Transverse colon (tissue), 4 donors: Measurements from ENCODE around the gene PTBP3. TPM values are rescaled to one million over a fixed set of nuclear protein-coding genes. Genes with fewer than 3 reads are reported as not detected.

Experiments
- DNase-seq: peaks from one replicate; pipeline ENCODE4 v3.0.0-alpha.2; 2019
- H3K27ac ChIP-seq, 4 donors: fragments of 200-600 bp; sonication (generic); 2 replicates each; pipeline ENCODE4 v1.5.1; 2016 to 2018; ENCODE audit warnings: inconsistent platforms in 4 of 4
- H3K27me3 ChIP-seq: fragments of 200-600 bp; sonication (generic); 2 replicates; pipeline ENCODE4 v1.5.1; 2017; ENCODE audit warnings: inconsistent platforms
- H3K36me3 ChIP-seq, 4 donors: fragments of 200-600 bp; sonication (generic); 2 replicates each; pipeline ENCODE4 v1.5.1; 2017 to 2019; ENCODE audit warnings: inconsistent platforms in 4 of 4
- H3K4me1 ChIP-seq, 4 donors: fragments of 200-600 bp; sonication (generic); 2 replicates each; pipeline ENCODE4 v1.5.1; 2017 to 2020; ENCODE audit warnings: inconsistent platforms in 4 of 4
- H3K4me3 ChIP-seq, 4 donors: fragments of 200-600 bp; sonication (generic); 1 replicate in 1 of 4; 2 replicates in 3 of 4; pipeline versions ENCODE4 v1.5.1 to v1.6.1; 2017 to 2019; ENCODE audit warnings: inconsistent platforms in 4 of 4
- H3K9me3 ChIP-seq, 2 donors: fragments of 200-600 bp; sonication (generic); 2 replicates each; pipeline ENCODE4 v1.5.1; 2017 to 2019; ENCODE audit warnings: inconsistent platforms in 2 of 2
- CTCF ChIP-seq, 5 experiments: fragments of 200-600 bp in 3 of 5; fragments of 450-650 bp in 2 of 5; sonication (generic) in 3 of 5; IDR thresholded peaks; 1 replicate in 2 of 5; 2 replicates in 3 of 5; pipeline ENCODE4 v1.5.1; 2016 to 2017; ENCODE audit warnings: antibody characterized with exemption in 5 of 5, inconsistent platforms in 3 of 5, mild to moderate bottlenecking in 2 of 5, moderate library complexity in 1 of 5
- EP300 ChIP-seq: sonication (generic); formaldehyde crosslinking; IDR thresholded peaks from one replicate; pipeline ENCODE4 v1.6.1; 2017; ENCODE audit warnings: antibody characterized with exemption, low read depth
- POLR2A ChIP-seq: fragments of 450-650 bp; IDR thresholded peaks from one replicate; pipeline ENCODE4 v1.6.1; 2016; ENCODE audit warnings: antibody characterized with exemption, mild to moderate bottlenecking, moderate library complexity
- POLR2AphosphoS5 ChIP-seq, 3 donors: sonication (generic); formaldehyde crosslinking; IDR thresholded peaks; one replicate each; pipeline ENCODE4 v1.6.1; 2016; ENCODE audit warnings: antibody characterized with exemption in 3 of 3
- WGBS, 2 donors: methylation state at CpG; one replicate each; pipeline ENCODE4 v1.1.5; 2018; ENCODE audit warnings: low coverage in 1 of 2; 5-methylcytosine and 5-hydroxymethylcytosine counted together
- in situ Hi-C, 4 donors: fragments of 200-750 bp; cut with MboI; loops; one replicate each; pipeline versions ENCODE4 v1.15.0 to v1.15.1; 2017; ENCODE audit warnings: low sequenced_read_pairs in 3 of 4, low pct_ligation_motif_present in 1 of 4, low pct_unique_long_range_greater_than_20kb in 1 of 4
- intact Hi-C: fragments of 100-400 bp; cut with DNase I; formaldehyde crosslinking; loops from one replicate; pipeline ENCODE4 v1.15.1; 2023; ENCODE audit warnings: low total_unique reads
- total RNA-seq, 4 donors: library from RNA; depleted of rRNA; stranded (reverse); fragments of >200 nt; gene quantifications; one replicate each; pipeline ENCODE4 v1.1.0, GENCODE V29; 2016

Gene PTBP3
- total RNA-seq, 4 donors from 2014 or later = 25.3 to 96.9 (median 54.7) TPM

GRCh38 chr9:112174222-112174964, 159.0 kb downstream of the PTBP3 start:
- intact Hi-C loops = no loop called here
- H3K36me3 ChIP-seq = no peaks in the 10 kb centered on the region
- 2 to 6% methylated on average over 9 to 32 of the region's 42 CpGs for WGBS, 2 donors
- H3K27me3 ChIP-seq = no peaks in the 10 kb centered on the region
- in situ Hi-C loops = no loop called here
- TF ChIP-seq CTCF (IDR thresholded peaks at IDR 0.05) (no peak), POLR2AphosphoS5 (IDR thresholded peaks at IDR 0.05) (peak in 2 of 3 donors; percentile 31 to 41)
- peaks cover 6 to 67% (median 40%) of the 10 kb centered on the region in 4 donors for H3K4me1 ChIP-seq
- peak overlapping the region; percentile 56 to 74 (median 66) for H3K4me3 ChIP-seq
- H3K27ac ChIP-seq = peak overlapping the region; percentile 85 to 92 (median 90)
- H3K9me3 ChIP-seq = no peaks in the 10 kb centered on the region
- peak; percentile 87 for DNase-seq

GRCh38 chr9:112173489-112174221, 159.8 kb downstream of the PTBP3 start:
- H3K4me3 ChIP-seq = peak overlapping the region in 1 of 4 donors; percentile 74
- in situ Hi-C loops = no loop called here
- peak; percentile 42 for DNase-seq
- no peaks in the 10 kb centered on the region for H3K36me3 ChIP-seq
- 78 to 100% methylated on average over 2 to 18 of the region's 18 CpGs for WGBS, 2 donors
- intact Hi-C loops = no loop called here
- H3K4me1 ChIP-seq = peaks cover 6 to 74% (median 45%) of the 10 kb centered on the region in 4 donors
- TF ChIP-seq EP300 = no peak
- no peak for TF ChIP-seq POLR2AphosphoS5 (IDR thresholded peaks at IDR 0.05)
- TF ChIP-seq POLR2A = peak; percentile 27
- no peak for TF ChIP-seq CTCF (IDR thresholded peaks at IDR 0.05)
- H3K27me3 ChIP-seq = no peaks in the 10 kb centered on the region
- peak overlapping the region; percentile 85 to 92 (median 90) for H3K27ac ChIP-seq
- H3K9me3 ChIP-seq = no peaks in the 10 kb centered on the region

GRCh38 chr9:112170968-112171367, 162.5 kb downstream of the PTBP3 start:
- DNase-seq = no peak

More at GRCh38 chr9:112170968-112171367, 162.5 kb downstream of the PTBP3 start:
- Histone ChIP-seq H3K4me3 (no peak overlapping the region), H3K9me3 (no peaks in the 10 kb centered on the region), H3K27me3 (no peaks in the 10 kb centered on the region), H3K36me3 (no peaks in the 10 kb centered on the region), H3K27ac (peak overlapping the region; percentile 84 to 91 (median 85)), H3K4me1 (peaks cover 6 to 77% (median 43%) of the 10 kb centered on the region in 4 donors)
- in situ Hi-C loops = no loop called here
- TF ChIP-seq EP300 = no peak
- TF ChIP-seq CTCF (IDR thresholded peaks at IDR 0.05) = no peak
- TF ChIP-seq POLR2AphosphoS5 (IDR thresholded peaks at IDR 0.05) = no peak
- no peak for TF ChIP-seq POLR2A
- 61 to 69% methylated on average over 5 of the region's 5 CpGs for WGBS, 2 donors
- intact Hi-C loops = no loop called here
